ENCODE measurements around the gene SLC8B1.
A peak's percentile ranks its signal among the peaks of the same experiment; 100 is the strongest.

Gene SLC8B1

DNA sequence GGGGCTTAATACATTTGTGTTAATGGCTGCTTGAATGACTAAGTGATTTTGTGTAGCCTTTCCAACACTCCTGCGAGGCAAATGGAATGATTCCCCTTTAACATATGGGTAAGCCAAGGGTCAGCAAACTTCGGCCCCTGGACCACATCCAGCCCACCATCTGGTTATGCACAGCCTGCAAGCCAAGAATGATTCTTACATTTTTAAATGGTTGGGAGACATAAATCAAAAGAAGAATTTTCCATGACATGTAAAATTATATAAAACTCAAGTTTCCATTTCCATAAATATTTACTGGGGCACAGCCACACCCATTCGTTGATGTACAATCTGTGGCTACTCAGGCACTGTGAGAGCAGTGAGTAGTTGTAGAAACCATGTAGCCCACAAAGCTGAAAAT, 9.0 kb downstream of the SLC8B1 start:
- no peak overlapping the region for H3K4me3 ChIP-seq (replicated peaks in 1 of 2; ENCODE audit: low read depth in 2 of 2, low read length in 2 of 2)
- TF ChIP-seq, protein P1, sequence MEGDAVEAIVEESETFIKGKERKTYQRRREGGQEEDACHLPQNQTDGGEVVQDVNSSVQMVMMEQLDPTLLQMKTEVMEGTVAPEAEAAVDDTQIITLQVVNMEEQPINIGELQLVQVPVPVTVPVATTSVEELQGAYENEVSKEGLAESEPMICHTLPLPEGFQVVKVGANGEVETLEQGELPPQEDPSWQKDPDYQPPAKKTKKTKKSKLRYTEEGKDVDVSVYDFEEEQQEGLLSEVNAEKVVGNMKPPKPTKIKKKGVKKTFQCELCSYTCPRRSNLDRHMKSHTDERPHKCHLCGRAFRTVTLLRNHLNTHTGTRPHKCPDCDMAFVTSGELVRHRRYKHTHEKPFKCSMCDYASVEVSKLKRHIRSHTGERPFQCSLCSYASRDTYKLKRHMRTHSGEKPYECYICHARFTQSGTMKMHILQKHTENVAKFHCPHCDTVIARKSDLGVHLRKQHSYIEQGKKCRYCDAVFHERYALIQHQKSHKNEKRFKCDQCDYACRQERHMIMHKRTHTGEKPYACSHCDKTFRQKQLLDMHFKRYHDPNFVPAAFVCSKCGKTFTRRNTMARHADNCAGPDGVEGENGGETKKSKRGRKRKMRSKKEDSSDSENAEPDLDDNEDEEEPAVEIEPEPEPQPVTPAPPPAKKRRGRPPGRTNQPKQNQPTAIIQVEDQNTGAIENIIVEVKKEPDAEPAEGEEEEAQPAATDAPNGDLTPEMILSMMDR (IDR thresholded peaks at IDR 0.05; ENCODE audit: low read depth, low read length) = no peak
- peak; percentile 59 to 91 for DNase-seq (ENCODE audit: low read depth in 2 of 2)

- TF ChIP-seq, protein P1 (IDR thresholded peaks at IDR 0.05; ENCODE audit: low read depth, low read length) = no peak
- H3K4me3 ChIP-seq (replicated peaks in 1 of 2; ENCODE audit: low read depth in 2 of 2, low read length in 2 of 2) = no peak overlapping the region
- peak; percentile 54 to 91 for DNase-seq (ENCODE audit: low read depth in 2 of 2)
Measured at GRCh38 chr12:113322343-113322742, 12.6 kb downstream of the SLC8B1 start.

- no peak overlapping the region for H3K4me3 ChIP-seq (replicated peaks in 1 of 2; ENCODE audit: low read depth in 2 of 2, low read length in 2 of 2)
- TF ChIP-seq, protein P1 (IDR thresholded peaks at IDR 0.05; ENCODE audit: low read depth, low read length) = no peak
- no peak for DNase-seq (ENCODE audit: low read depth in 2 of 2)
Measured at GRCh38 chr12:113320401-113320800, 14.5 kb downstream of the SLC8B1 start.

DNA sequence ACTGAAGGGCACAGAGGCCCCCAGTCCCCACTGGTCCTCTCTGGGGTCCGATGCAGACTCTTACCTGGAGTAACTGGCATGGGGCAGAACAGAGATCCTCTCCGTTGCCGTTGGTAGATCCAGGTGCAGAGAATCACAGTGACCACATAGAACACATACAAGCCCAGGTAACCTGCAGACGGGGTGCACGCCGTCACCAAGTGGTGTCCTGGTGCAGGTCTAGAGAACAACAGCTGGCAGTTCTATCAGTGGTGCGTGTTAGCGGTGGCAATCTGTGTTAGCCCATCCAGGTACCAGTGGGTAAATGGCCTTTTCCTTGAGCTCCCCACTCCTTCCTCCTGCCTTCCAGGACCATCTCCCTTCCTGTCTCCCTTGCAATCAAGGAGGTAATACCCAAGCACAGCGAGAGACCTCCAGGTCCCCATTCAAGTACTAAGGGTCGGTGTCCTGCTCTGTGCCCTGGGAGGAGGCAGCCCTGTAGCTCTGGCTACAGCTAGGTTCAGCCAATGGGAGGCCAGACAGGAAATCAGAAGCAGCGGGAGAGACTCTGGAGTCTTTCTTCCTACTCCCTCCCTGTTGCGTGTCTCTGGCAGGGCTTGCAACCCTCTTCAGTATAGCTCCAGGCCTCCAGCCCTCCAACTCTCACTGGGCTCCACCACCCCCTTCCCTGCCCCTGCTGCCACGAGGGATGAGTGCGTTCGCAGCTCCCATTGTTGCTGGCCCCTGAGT, 15.8 kb downstream of the SLC8B1 start:
- DNase-seq (ENCODE audit: low read depth in 2 of 2) = no peak
- TF ChIP-seq, protein P1 (IDR thresholded peaks at IDR 0.05; ENCODE audit: low read depth, low read length) = no peak
- no peak overlapping the region for H3K4me3 ChIP-seq (replicated peaks in 1 of 2; ENCODE audit: low read depth in 2 of 2, low read length in 2 of 2)

GRCh38 chr12:113318046-113318656, 16.8 kb downstream of the SLC8B1 start:
- TF ChIP-seq, protein P1 (IDR thresholded peaks at IDR 0.05; ENCODE audit: low read depth, low read length) = no peak
- no peak for DNase-seq (ENCODE audit: low read depth in 2 of 2)
- no peak overlapping the region for H3K4me3 ChIP-seq (replicated peaks in 1 of 2; ENCODE audit: low read depth in 2 of 2, low read length in 2 of 2)

DNA sequence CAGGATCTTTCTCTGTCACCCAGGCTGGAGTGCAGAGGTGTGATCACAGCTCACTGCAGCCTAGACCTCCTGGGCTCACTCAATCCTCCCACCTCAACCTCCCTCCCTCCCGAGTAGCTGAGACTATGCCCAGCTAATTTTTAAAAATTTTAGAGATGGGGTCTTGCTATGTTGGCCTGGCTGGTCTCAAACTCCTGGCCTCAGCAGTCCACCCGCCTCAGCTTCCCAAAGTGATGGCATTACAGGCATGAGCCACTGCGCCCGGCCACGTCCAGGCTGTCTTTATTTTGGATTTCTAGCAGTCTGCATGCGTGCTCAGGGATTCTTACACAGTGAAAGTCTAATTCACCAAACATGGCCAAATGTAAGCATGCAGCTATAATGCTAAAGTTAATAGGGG, 17.8 kb downstream of the SLC8B1 start:
- DNase-seq (ENCODE audit: low read depth in 2 of 2) = no peak
- H3K4me3 ChIP-seq (replicated peaks in 1 of 2; ENCODE audit: low read depth in 2 of 2, low read length in 2 of 2) = no peak overlapping the region
- TF ChIP-seq, protein P1 (IDR thresholded peaks at IDR 0.05; ENCODE audit: low read depth, low read length) = no peak

Measured in cardiac fibroblast (primary cell).